Uterus (tissue), 2 donors: Measurements from ENCODE around the gene CPNE4.

Experiments
- CTCF ChIP-seq, 4 experiments: fragments of 200-600 bp in 2 of 4; fragments of 450-650 bp in 2 of 4; sonication (generic) in 2 of 4; IDR thresholded peaks; one replicate each; pipeline ENCODE4 v1.5.1; 2016 to 2019; ENCODE audit warnings: antibody characterized with exemption in 4 of 4, mild to moderate bottlenecking in 2 of 4, moderate library complexity in 1 of 4
- POLR2A ChIP-seq, 2 donors: fragments of 450-650 bp; IDR thresholded peaks; one replicate each; pipeline ENCODE4 v1.6.1; 2016; ENCODE audit warnings: antibody characterized with exemption in 2 of 2, mild to moderate bottlenecking in 1 of 2, moderate library complexity in 1 of 2

- no peak for TF ChIP-seq CTCF (IDR thresholded peaks at IDR 0.05)
- no peak for TF ChIP-seq POLR2A (IDR thresholded peaks at IDR 0.05)
Measured at GRCh38 chr3:132079147-132079546, 44.3 kb upstream of the CPNE4 start.
